Stimulated activated effector memory CD8-positive, alpha-beta T cell treated with anti-CD3 and anti-CD28 coated beads, Interleukin-12 subunit alpha, Interleukin-12 subunit beta, amount 100 ng/mL, for 72 hours (primary cell): ENCODE data around the gene CFAP47.

Experiments used
- ATAC-seq: fragments of 150-1000 bp; cut with Tn5 transposase; 2 replicates; pipeline ENCODE4 v1.10.0; 2021
- DNase-seq, 2 donors: peaks; one replicate each; pipeline ENCODE4 v3.0.0; 2021 to 2022; ENCODE audit warnings: low spot score in 2 of 2
- H3K27ac Mint-ChIP-seq: one replicate; pipeline ENCODE4 v1.8.0; 2022; ENCODE audit warnings: mild to moderate bottlenecking, mixed read lengths
- H3K36me3 Mint-ChIP-seq: one replicate; pipeline ENCODE4 v1.8.0; 2022; ENCODE audit warnings: mild to moderate bottlenecking, mixed read lengths
- H3K4me1 Mint-ChIP-seq: one replicate; pipeline ENCODE4 v1.8.0; 2022; ENCODE audit warnings: mixed read lengths
- H3K4me3 Mint-ChIP-seq: one replicate; pipeline ENCODE4 v1.8.0; 2022; ENCODE audit warnings: mild to moderate bottlenecking, mixed read lengths
- H3K9me3 Mint-ChIP-seq: one replicate; pipeline ENCODE4 v1.8.0; 2022; ENCODE audit warnings: mixed read lengths

The CFAP47 gene

DNA sequence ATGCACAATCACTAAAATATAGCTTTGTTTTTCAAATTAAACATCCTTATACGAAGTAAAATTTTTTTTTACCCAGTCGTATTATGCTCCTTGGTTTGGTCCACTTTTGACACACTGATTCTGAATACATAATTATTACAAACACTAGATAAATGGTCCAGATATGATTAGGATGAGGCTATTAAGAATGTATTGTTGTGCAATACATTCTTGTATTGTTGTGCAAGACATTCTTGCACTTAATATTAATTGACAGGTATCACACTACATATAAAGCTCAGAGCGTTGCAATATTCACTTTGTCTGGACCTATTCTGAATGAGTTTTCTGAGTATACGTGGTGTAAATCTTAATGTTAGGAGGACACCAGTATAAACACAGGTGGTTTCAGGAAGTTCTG, 464.0 kb downstream of the CFAP47 start:
- Mint-ChIP-seq H3K4me1 (no peaks in the 10 kb centered on the region), H3K9me3 (peaks cover 1% of the 10 kb centered on the region), H3K27ac (no peak overlapping the region), H3K36me3 (no peaks in the 10 kb centered on the region), H3K4me3 (no peak overlapping the region)
- DNase-seq, result no peak
- no peak for ATAC-seq

GRCh38 chrX:36388901-36389300, 469.4 kb downstream of the CFAP47 start:
- Mint-ChIP-seq H3K4me1 (no peaks in the 10 kb centered on the region), H3K9me3 (peaks cover 4% of the 10 kb centered on the region), H3K36me3 (no peaks in the 10 kb centered on the region), H3K27ac (no peak overlapping the region), H3K4me3 (no peak overlapping the region)
- ATAC-seq (no peak), DNase-seq (no peak)

DNA sequence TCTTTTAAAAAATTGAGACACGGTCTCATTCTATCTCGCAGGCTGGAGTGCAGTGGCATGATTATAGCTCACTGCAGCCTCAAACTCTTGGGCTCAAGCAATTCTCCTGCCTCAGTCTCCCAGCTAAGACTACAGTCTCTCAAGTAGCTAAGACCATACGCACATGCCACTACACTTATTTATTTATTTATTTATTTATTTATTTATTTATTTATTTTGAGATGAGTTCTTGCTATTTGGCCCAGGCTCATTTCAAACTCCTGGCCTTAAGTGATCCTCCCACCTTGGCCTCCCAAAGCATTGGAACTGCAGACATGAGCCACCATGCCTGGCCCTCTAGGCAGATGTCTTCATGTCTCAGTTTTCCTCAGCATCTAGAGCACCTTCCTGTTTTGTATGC, 482.2 kb downstream of the CFAP47 start:
- no peaks in the 10 kb centered on the region for H3K36me3 Mint-ChIP-seq
- H3K9me3 Mint-ChIP-seq, result no peaks in the 10 kb centered on the region
- no peaks in the 10 kb centered on the region for H3K4me1 Mint-ChIP-seq
- H3K4me3 Mint-ChIP-seq, result no peak overlapping the region
- DNase-seq (no peak), ATAC-seq (no peak)
- H3K27ac Mint-ChIP-seq, result no peak overlapping the region

GRCh38 chrX:36407836-36408235, 488.3 kb downstream of the CFAP47 start:
- no peaks in the 10 kb centered on the region for H3K9me3 Mint-ChIP-seq
- no peak for DNase-seq

DNA sequence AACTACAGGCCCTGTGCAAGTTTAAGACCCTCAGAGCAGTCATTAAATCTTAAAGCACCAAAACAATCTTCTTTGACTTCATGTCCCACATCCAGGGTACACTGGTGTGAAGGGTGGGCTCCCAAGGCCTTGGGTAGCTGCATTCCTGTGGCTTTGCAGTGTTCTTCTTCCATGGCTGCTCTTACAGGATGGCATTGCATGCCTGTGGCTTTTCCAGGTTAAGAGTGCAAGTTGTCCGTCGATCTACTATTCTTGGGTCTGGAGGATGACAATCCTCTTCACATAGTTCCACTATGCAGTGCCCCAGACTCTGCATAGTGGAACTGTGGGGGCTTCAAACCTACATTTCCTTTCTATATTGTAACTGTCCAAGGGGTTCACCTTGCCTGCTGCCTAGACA, 494.5 kb downstream of the CFAP47 start:
- ATAC-seq (no peak), DNase-seq (no peak)
- Mint-ChIP-seq H3K4me1 (no peaks in the 10 kb centered on the region), H3K36me3 (no peaks in the 10 kb centered on the region), H3K9me3 (no peaks in the 10 kb centered on the region), H3K4me3 (no peak overlapping the region), H3K27ac (no peak overlapping the region)

More at GRCh38 chrX:36407836-36408235, 488.3 kb downstream of the CFAP47 start:
- H3K4me3 Mint-ChIP-seq, result no peak overlapping the region
- H3K36me3 Mint-ChIP-seq, result no peaks in the 10 kb centered on the region
- ATAC-seq, result no peak
- no peak overlapping the region for H3K27ac Mint-ChIP-seq
- H3K4me1 Mint-ChIP-seq, result no peaks in the 10 kb centered on the region

DNA sequence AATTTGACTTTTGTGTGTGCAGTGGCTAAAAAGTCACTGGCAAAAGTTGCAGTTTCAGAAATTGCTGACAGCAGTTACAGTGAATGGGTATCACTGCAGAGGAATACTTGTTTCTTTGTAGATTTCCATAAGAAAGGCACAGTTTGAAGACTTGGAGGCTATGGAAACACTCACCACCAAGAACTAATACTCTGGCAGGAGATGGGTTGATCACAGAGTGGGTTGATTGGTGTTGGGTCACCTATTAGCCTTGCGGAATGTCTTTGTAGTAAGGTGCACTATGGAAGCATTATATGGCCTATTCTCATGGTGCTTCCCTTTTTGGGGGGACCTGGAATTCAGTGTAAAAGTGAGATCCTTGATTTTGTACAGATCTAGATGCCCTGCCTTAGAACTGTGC, 502.8 kb downstream of the CFAP47 start:
- H3K27ac Mint-ChIP-seq, result no peak overlapping the region
- DNase-seq (no peak), ATAC-seq (no peak)
- no peaks in the 10 kb centered on the region for H3K36me3 Mint-ChIP-seq
- H3K4me3 Mint-ChIP-seq, result no peak overlapping the region
- H3K4me1 Mint-ChIP-seq, result no peaks in the 10 kb centered on the region
- no peaks in the 10 kb centered on the region for H3K9me3 Mint-ChIP-seq

GRCh38 chrX:36431819-36432218, 512.3 kb downstream of the CFAP47 start:
- no peak for ATAC-seq
- H3K36me3 Mint-ChIP-seq, result no peaks in the 10 kb centered on the region
- H3K27ac Mint-ChIP-seq, result no peak overlapping the region
- H3K4me3 Mint-ChIP-seq, result no peak overlapping the region
- no peaks in the 10 kb centered on the region for H3K4me1 Mint-ChIP-seq
- peaks cover 4% of the 10 kb centered on the region for H3K9me3 Mint-ChIP-seq
- DNase-seq, result no peak

DNA sequence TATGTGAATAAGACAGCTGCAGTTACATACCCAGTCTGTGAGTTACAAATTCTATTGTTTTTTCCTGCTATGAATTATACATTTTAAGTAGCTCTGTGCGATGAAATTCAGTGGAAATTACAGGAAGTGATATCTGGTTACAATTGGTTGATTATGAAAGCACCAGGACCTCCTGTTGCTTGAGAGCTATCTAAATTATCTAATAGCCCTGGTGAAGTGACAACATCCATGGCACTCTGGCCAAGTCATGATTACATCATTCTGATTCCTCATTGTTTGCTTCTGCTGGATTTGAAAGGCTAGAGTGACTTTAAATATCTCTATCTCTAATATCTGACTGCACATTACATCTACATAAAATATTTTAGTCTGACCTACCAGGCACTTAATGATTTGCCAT, 515.0 kb downstream of the CFAP47 start:
- H3K4me1 Mint-ChIP-seq, result no peaks in the 10 kb centered on the region
- H3K27ac Mint-ChIP-seq, result no peak overlapping the region
- peaks cover 4% of the 10 kb centered on the region for H3K9me3 Mint-ChIP-seq
- H3K36me3 Mint-ChIP-seq, result no peaks in the 10 kb centered on the region
- no peak overlapping the region for H3K4me3 Mint-ChIP-seq
- no peak for ATAC-seq
- no peak for DNase-seq
